K562 (cell line): Measurements from ENCODE around the gene B4GALNT4. TPM values are rescaled to one million over a fixed set of nuclear protein-coding genes. Genes with fewer than 3 reads are reported as not detected.
A peak's percentile ranks its signal among the peaks of the same experiment; 100 is the strongest.

Experiments used
- ATAC-seq: fragments of 200-7000 bp; cut with Tn5 transposase; 3 replicates; pipeline ENCODE4 v1.9.1; 2020; ENCODE audit warnings: moderate library complexity
- BruUV-seq: library from RNA; stranded (reverse); fragments of 400-500 nt; replicated peaks from 2 replicates; lab custom pipeline; 2021; lab: Mats Ljungman, UMichigan
- CTCF ChIA-PET: fragments of 300-600 bp; formaldehyde crosslinking; extraction: SDS; loops from one replicate; lab custom pipeline; 2021; ENCODE audit warnings: low intra/inter-chr PET ratio; lab: Yijun Ruan, JAX
- POLR2A ChIA-PET: fragments of 300-600, 350-650 bp; sonication (Branson Sonifier 250); formaldehyde crosslinking; extraction: SDS; loops from one replicate; lab custom pipeline; 2021; ENCODE audit warnings: antibody characterized with exemption, inconsistent platforms; lab: Yijun Ruan, JAX
- DNase-seq, 4 experiments: peaks; one replicate each; pipeline versions ENCODE4 v3.0.0 to v3.0.0-alpha.2; 2011 to 2018; ENCODE audit warnings: low spot score in 3 of 4, mixed read lengths in 3 of 4; ENCODE audit errors: extremely low read depth in 1 of 4
- FAIRE-seq: peaks from 2 replicates; lab custom pipeline; 2011; peaks lifted over from hg19 to GRCh38; lab: Jason Lieb, UNC
- H2AFZ ChIP-seq: 2 replicates; pipeline ENCODE4 v1.6.0; 2011; ENCODE audit warnings: low read depth, low read length, control low read depth, inconsistent platforms
- H3K27ac ChIP-seq: fragments of 200-600 bp; 3 replicates; pipeline ENCODE4 v1.8.0; 2011; ENCODE audit warnings: low read depth, mild to moderate bottlenecking, control low read depth, inconsistent platforms, low read length, moderate library complexity, mixed read lengths; ENCODE audit errors: extremely low read depth
- H3K27me3 ChIP-seq, 2 experiments: fragments of 300-600 bp in 1 of 2; 2 replicates in 1 of 2; 3 replicates in 1 of 2; pipeline versions ENCODE4 v1.6.0 to v1.8.0; 2011; ENCODE audit warnings: inconsistent platforms in 2 of 2, low read length in 2 of 2, mild to moderate bottlenecking in 1 of 2, mixed read lengths in 1 of 2, moderate library complexity in 1 of 2; ENCODE audit not compliant: control insufficient read depth in 2 of 2, insufficient read depth in 2 of 2
- H3K36me3 ChIP-seq: fragments of 300-600 bp; 3 replicates; pipeline ENCODE4 v1.8.0; 2011; ENCODE audit warnings: mild to moderate bottlenecking, low read length, inconsistent platforms; ENCODE audit not compliant: control insufficient read depth, insufficient read depth
- H3K4me1 ChIP-seq, 2 experiments: fragments of 200-600 bp in 1 of 2; replicated peaks in 1 of 2; 2 replicates in 1 of 2; 3 replicates in 1 of 2; pipeline versions ENCODE4 v1.5.1 to v1.8.0; 2011; ENCODE audit warnings: inconsistent platforms in 2 of 2, low read length in 2 of 2, mild to moderate bottlenecking in 1 of 2, mixed read lengths in 1 of 2, moderate library complexity in 1 of 2; ENCODE audit not compliant: control insufficient read depth in 2 of 2, insufficient read depth in 2 of 2
- H3K4me2 ChIP-seq: 2 replicates; pipeline ENCODE4 v1.6.1; 2011; ENCODE audit warnings: low read length, control low read depth, inconsistent platforms, mixed read lengths; ENCODE audit not compliant: insufficient read depth
- H3K4me3 ChIP-seq: fragments of 200-600 bp; sonication (generic), shearing (Covaris generic); 2 replicates; pipeline ENCODE4 v1.5.1; 2016; ENCODE audit warnings: control low read depth, inconsistent platforms
- H3K79me2 ChIP-seq: fragments of 200-600 bp; 3 replicates; pipeline ENCODE4 v1.8.0; 2011; ENCODE audit warnings: low read length, inconsistent platforms; ENCODE audit not compliant: control insufficient read depth, insufficient read depth
- H3K9ac ChIP-seq, 2 experiments: 2 replicates each; pipeline versions ENCODE4 v1.6.0 to v1.6.1; 2011; ENCODE audit warnings: low read depth in 2 of 2, low read length in 2 of 2, control low read depth in 1 of 2, inconsistent platforms in 1 of 2, mild to moderate bottlenecking in 1 of 2, mixed read lengths in 1 of 2; ENCODE audit not compliant: insufficient read depth in 1 of 2
- H3K9me1 ChIP-seq: one replicate; pipeline ENCODE4 v1.6.0; 2011; ENCODE audit warnings: inconsistent platforms, mild to moderate bottlenecking, low read length, moderate library complexity; ENCODE audit not compliant: control insufficient read depth, insufficient read depth
- H3K9me3 ChIP-seq: replicated peaks from 2 replicates; pipeline ENCODE4 v1.5.1; 2011; ENCODE audit warnings: low read depth, low read length, inconsistent platforms; ENCODE audit not compliant: control insufficient read depth, insufficient read depth
- H4K20me1 ChIP-seq: replicated peaks from 2 replicates; pipeline ENCODE4 v1.6.1; 2011; ENCODE audit warnings: low read length, inconsistent platforms, mixed read lengths; ENCODE audit not compliant: control insufficient read depth, insufficient read depth
- ASH1L ChIP-seq: fragments of 450-650 bp; IDR thresholded peaks from 2 replicates; pipeline ENCODE4 v1.6.1; 2018; ENCODE audit warnings: borderline replicate concordance, mild to moderate bottlenecking, low read depth; ENCODE audit not compliant: partially characterized antibody
- POLR2G ChIP-seq: fragments of 200-400 bp; formaldehyde crosslinking; IDR thresholded peaks from 2 replicates; pipeline ENCODE4 v1.6.1; 2017; ENCODE audit warnings: low read depth, mild to moderate bottlenecking, antibody characterized with exemption, low read length, moderate library complexity
- TBP ChIP-seq: optimal IDR thresholded peaks from 2 replicates; pipeline ENCODE3; 2011; ENCODE audit warnings: low read depth, low read length, improper control_type of control experiment
- WGBS: fragments of 100-300 bp; shearing (Covaris generic); methylation state at CpG from one replicate; pipeline ENCODE4 v1.1.6; 2016; ENCODE audit warnings: low coverage, mixed read lengths; ENCODE audit not compliant: insufficient coverage; ENCODE audit errors: missing lambda C conversion rate; 5-methylcytosine and 5-hydroxymethylcytosine counted together
- in situ Hi-C: fragments of 300-500 bp; cut with MboI; formaldehyde crosslinking; loops from 4 replicates; pipeline ENCODE4 v1.15.0; 2018; ENCODE audit warnings: inconsistent platforms, mixed read lengths
- intact Hi-C: fragments of 100-400 bp; cut with micrococcal nuclease; formaldehyde crosslinking; loops from 2 replicates; pipeline ENCODE4 v1.14.2; 2022
- polyA plus RNA-seq, 8 experiments: library from polyadenylated mRNA; depleted of rRNA in 4 of 8; stranded (reverse) in 5 of 8; unstranded in 3 of 8; fragments of >200 nt; fragmentation: Nextera tagmentation in 2 of 8; fragmentation: Illumina TruSeq in 1 of 8; extraction: Ambion mirVana in 2 of 8; extraction: Trizol in 1 of 8; gene quantifications; 2 replicates each; pipeline versions ENCODE4 v1.2.1 to v1.2.3, GENCODE V29; 2011 to 2014; ENCODE audit warnings: inconsistent platforms in 1 of 8, missing spikeins in 1 of 8
- total RNA-seq, 7 experiments: library from RNA; depleted of rRNA in 6 of 7; stranded (reverse); fragments of >200 nt in 6 of 7; fragmentation: Illumina TruSeq in 2 of 7; extraction: Trizol in 2 of 7; gene quantifications; 2 replicates each; pipeline versions ENCODE4 v1.2.1 to v1.2.3, GENCODE V29; 2011 to 2021; ENCODE audit warnings: low replicate concordance in 1 of 7

The B4GALNT4 gene
- total and polyA plus RNA-seq, 9 of the 15 experiments (the other 6 are each of a cell fraction or from before 2014, with no cell fraction given): 0.20 to 37.1 (median 10.8) TPM; not detected in 1

DNA sequence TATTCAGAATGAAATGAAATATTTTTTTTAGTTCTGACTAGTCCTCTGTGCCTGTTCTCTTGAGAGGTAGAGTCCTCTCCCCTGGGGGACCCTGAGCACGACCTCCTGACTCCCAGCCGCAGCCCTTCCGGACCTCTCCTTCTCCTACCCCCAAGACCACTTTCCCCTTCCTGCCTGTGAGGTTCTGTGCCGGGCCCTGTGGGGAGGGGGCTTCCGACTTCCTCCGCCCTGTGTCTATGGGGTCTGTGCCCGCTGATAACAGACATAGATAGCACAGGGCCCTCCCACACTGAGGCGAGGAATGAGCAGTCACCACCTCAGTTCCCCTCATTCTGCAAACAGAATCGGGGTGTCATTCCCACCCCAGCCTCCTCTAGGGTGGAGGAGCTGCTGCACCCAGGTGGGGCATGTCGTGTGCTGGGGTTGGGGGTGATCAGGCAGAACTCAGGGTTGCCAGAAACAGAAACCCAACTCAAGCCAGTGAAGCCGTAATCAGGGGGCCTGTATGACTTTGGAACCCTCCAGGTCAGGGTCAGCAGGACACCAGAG lies 12.9 kb downstream of the B4GALNT4 start:
- H3K27me3 ChIP-seq: no peaks in the 10 kb centered on the region
- no TSS peak for BruUV-seq
- in situ Hi-C loops (no loop called here), intact Hi-C loops (no loop called here)
- ATAC-seq: peak; percentile 34
- H3K4me1 ChIP-seq: peaks cover 0 to 32% of the 10 kb centered on the region in 2 experiments; a peak in 2 of 5 replicates
- H3K9me1 ChIP-seq: no peaks in the 10 kb centered on the region
- no peak overlapping the region for H2AFZ ChIP-seq
- TF ChIP-seq ASH1L: no peak
- TF ChIP-seq, all 486 proteins: peak for 0
- Histone ChIP-seq H3K4me2 (no peak overlapping the region), H3K9ac (peak overlapping the region in 1 of 2 experiments; percentile 83; a peak in 2 of 4 replicates), H3K4me3 (no peak overlapping the region), H3K79me2 (no peaks in the 10 kb centered on the region), H3K27ac (no peak overlapping the region), H3K9me3 (peaks cover 5% of the 10 kb centered on the region), H4K20me1 (no peaks in the 10 kb centered on the region), H3K36me3 (peaks cover 25% of the 10 kb centered on the region; the same call in 2 of the 3 replicates)
- ChIA-PET CTCF (no interaction called here), POLR2A (no interaction called here)
- no peak for FAIRE-seq
- 65% methylated on average over 11 of the region's 11 CpGs for WGBS
- DNase-seq: no peak

DNA sequence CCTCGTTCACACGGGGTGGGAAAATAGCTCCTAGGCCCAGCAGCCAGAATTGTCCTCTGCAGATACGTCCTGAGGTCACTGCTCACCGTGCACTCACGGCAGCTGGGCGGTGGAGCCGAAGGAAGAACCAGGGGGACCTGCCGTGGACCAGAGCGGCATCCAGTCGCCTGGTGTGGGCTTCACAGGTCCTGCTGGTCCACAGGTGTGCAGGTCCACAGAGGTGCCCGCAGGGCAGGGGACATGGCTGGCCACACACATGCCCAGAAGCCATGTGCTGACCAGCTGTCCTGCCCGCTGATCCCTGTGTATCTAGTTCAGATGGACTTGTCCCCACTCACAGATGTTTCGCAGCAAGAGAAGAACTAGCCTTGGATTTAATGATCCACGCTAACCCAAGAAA lies 14.1 kb downstream of the B4GALNT4 start:
- Histone ChIP-seq H3K9ac (no peak overlapping the region), H3K27me3 (no peaks in the 10 kb centered on the region), H3K4me3 (no peak overlapping the region), H3K79me2 (no peaks in the 10 kb centered on the region), H3K36me3 (peaks cover 16% of the 10 kb centered on the region; the same call in 2 of the 3 replicates), H3K4me1 (peaks cover 0 to 32% of the 10 kb centered on the region in 2 experiments; a peak in 4 of 5 replicates), H3K4me2 (no peak overlapping the region), H3K9me3 (peaks cover 5% of the 10 kb centered on the region), H4K20me1 (no peaks in the 10 kb centered on the region), H2AFZ (no peak overlapping the region), H3K27ac (no peak overlapping the region), H3K9me1 (no peaks in the 10 kb centered on the region)
- FAIRE-seq (no peak), ATAC-seq (no peak), DNase-seq (no peak)
- 78% methylated on average over 14 of the region's 14 CpGs for WGBS
- no TSS peak for BruUV-seq
- POLR2A ChIA-PET: interaction anchor here (0.7 kb wide), 1 partner anchor 87 kb away, joined by 4 read pairs; no protein-coding TSS in a partner anchor
- intact Hi-C loops (no loop called here), in situ Hi-C loops (no loop called here)
- TF ChIP-seq POLR2G (0 out of 2 replicates have a peak, but pooled peaks have one; percentile 24), TBP (no peak)
- CTCF ChIA-PET: no interaction called here
